ENCODE data around the gene TNPO3.

TNPO3 gene

GRCh38 chr7:128931965-128932861 is 122.7 kb downstream of the TNPO3 start:
- H3K4me3 ChIP-seq (ENCODE audit: low read depth, low read length), result no peak overlapping the region
- no peak for TF ChIP-seq CTCF (IDR thresholded peaks at IDR 0.05; ENCODE audit: low read depth, low read length)

GRCh38 chr7:128931190-128931798 is 123.6 kb downstream of the TNPO3 start:
- H3K4me3 ChIP-seq (ENCODE audit: low read depth, low read length), result no peak overlapping the region
- TF ChIP-seq CTCF (IDR thresholded peaks at IDR 0.05; ENCODE audit: low read depth, low read length), result no peak

GRCh38 chr7:128928882-128929788 is 125.8 kb downstream of the TNPO3 start:
- no peak for TF ChIP-seq CTCF (IDR thresholded peaks at IDR 0.05; ENCODE audit: low read depth, low read length)
- H3K4me3 ChIP-seq (ENCODE audit: low read depth, low read length), result no peak overlapping the region

GRCh38 chr7:128928159-128928813 is 126.6 kb downstream of the TNPO3 start:
- H3K4me3 ChIP-seq (ENCODE audit: low read depth, low read length), result no peak overlapping the region
- TF ChIP-seq CTCF (IDR thresholded peaks at IDR 0.05; ENCODE audit: low read depth, low read length), result no peak

- TF ChIP-seq CTCF (IDR thresholded peaks at IDR 0.05; ENCODE audit: low read depth, low read length), result no peak
- H3K4me3 ChIP-seq (ENCODE audit: low read depth, low read length), result no peak overlapping the region
Observed at GRCh38 chr7:128924707-128925588, 130.0 kb downstream of the TNPO3 start.

GRCh38 chr7:128923411-128923800 is 131.5 kb downstream of the TNPO3 start:
- TF ChIP-seq CTCF (IDR thresholded peaks at IDR 0.05; ENCODE audit: low read depth, low read length), result no peak
- H3K4me3 ChIP-seq (ENCODE audit: low read depth, low read length), result no peak overlapping the region
